Activated effector memory CD4-positive, alpha-beta T cell treated with Interleukin-2 at 50 U/mL for 16 hours (primary cell): Measurements from ENCODE around the gene SRBD1.

ENCODE experiments used
- DNase-seq: peaks from one replicate; pipeline ENCODE4 v3.0.0-alpha.2; 2020

SRBD1 gene

DNA sequence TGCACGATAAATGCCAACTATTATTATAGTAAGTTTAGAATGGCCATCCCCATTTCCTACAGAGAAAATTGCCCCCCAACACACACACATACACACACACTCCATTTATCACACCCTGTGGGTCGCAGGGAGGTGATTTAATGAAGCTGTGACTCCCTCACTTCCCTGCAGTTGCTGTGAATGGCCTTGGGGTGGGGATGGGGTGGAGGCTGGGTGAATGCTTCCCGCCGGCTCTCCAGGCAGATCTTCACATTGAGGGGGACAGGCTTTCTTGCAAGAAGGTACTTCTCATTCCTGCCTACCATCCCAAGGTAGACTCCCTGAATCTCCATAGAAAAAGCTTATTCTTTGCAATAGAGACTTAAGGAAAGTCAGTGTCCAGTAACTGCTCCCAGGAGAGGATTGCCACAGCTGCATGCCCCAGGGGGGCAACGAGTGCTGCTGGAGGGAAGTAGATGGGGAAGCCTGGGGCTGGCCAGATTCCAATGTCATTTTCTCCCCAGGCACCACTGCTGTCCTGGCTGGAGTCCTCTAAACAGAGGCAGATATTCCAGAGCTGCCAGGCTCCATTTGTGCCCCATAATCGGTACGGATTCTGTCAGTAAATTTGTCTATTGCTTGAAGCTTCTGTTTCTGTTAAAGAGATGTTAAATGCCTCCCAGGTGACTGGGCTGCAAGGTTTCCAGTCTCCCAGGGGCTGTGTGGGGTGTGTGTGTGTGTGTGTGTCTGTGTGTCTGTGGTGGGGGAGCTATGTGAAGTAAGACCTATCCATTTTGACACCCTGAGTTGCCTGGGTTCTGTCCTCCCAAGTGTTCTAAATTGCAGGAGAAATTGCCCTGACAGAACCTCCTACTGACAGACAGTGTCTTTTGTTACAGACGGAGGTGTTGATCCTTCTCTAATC, 265.5 kb downstream of the SRBD1 start:
- DNase-seq = no peak

DNA sequence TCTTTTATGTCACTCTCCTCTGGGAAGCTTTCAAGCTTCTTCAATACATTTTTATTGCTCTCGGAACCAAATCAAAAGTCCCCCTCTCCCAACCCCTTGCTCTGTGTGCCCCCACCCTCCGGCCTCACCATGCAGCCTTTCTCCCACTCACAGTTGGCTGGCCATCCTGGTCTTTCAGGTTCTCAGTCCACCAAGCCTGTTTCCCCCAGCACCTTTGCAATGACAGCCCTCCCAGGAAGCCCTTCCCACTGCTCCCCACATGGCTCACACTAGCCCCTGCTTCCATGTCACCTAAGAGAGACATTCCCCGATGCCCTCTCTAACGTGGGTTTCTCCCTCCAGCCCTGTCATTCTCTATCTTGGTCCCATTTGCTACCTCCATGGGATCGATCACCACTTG, 266.6 kb downstream of the SRBD1 start:
- no peak for DNase-seq

DNA sequence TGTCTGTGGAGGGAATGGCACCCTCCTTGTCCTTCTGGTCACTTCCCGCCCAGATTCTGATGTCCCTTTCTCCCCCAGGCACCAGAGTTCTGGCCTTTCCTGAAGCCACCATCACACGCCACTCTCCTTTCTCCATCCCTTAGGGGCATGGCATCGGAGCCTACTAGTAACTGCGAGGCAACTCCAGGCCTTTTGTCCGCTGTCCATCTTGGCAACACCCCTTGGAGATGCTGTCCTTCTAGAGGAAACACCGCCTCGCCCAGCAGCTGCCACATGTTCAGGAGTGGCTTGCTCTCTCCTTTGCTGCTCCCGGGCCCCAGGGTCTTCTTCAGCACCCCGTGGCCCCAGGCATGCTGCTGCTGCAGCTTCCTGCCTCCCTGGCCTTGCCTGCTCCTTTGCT, 267.0 kb downstream of the SRBD1 start:
- no peak for DNase-seq

- DNase-seq = no peak
Measured at GRCh38 chr2:45343251-45344017, 267.6 kb downstream of the SRBD1 start.

GRCh38 chr2:45340318-45340717, 270.7 kb downstream of the SRBD1 start:
- DNase-seq = no peak

- DNase-seq = no peak
Measured at GRCh38 chr2:45339253-45339652, 271.8 kb downstream of the SRBD1 start.
